ENCODE data around the gene PAK4. TPM values are rescaled to one million over a fixed set of nuclear protein-coding genes. Genes with fewer than 3 reads are reported as not detected.
A peak's percentile ranks its signal among the peaks of the same experiment; 100 is the strongest.

PAK4 gene
- total and polyA plus RNA-seq, 8 donors = 19.4 to 38.4 (median 29.4) TPM

- intact Hi-C loops (cut with DNase I) = loop anchor here in 1 of 3 donors (10.0 kb wide), 1 partner anchor 48 kb away; no protein-coding TSS in a partner anchor
- Histone ChIP-seq H3K9me3 (no peaks in the 10 kb centered on the region), H3K36me3 (no peaks in the 10 kb centered on the region), H3K27ac (peak overlapping the region in 1 of 4 donors; percentile 8), H3K4me3 (no peak overlapping the region), H3K4me1 (peaks cover 13 to 31% (median 16%) of the 10 kb centered on the region in 3 donors), H3K27me3 (no peaks in the 10 kb centered on the region)
- no peak for TF ChIP-seq CTCF (IDR thresholded peaks at IDR 0.05)
- DNase-seq (peak in 2 of 6 donors; percentile 33 to 57), ATAC-seq (no peak), FAIRE-seq (no peak)
- WGBS, 2 donors = 71 to 73% methylated on average over 12 of the region's 12 CpGs
These were observed 10.8 kb downstream of the PAK4 start for GRCh38 chr19:39136225-39136940.

- Histone ChIP-seq H3K36me3 (no peaks in the 10 kb centered on the region), H3K27ac (peak overlapping the region in 1 of 4 donors; percentile 8), H3K4me3 (no peak overlapping the region), H3K4me1 (peaks cover 8 to 31% (median 16%) of the 10 kb centered on the region in 3 donors), H3K27me3 (no peaks in the 10 kb centered on the region), H3K9me3 (no peaks in the 10 kb centered on the region)
- FAIRE-seq (no peak), ATAC-seq (no peak), DNase-seq (peak in 1 of 6 donors; percentile 33)
- no peak for TF ChIP-seq CTCF (IDR thresholded peaks at IDR 0.05)
- intact Hi-C loops (cut with DNase I) = loop anchor here in 1 of 3 donors (10.0 kb wide), 1 partner anchor 48 kb away; no protein-coding TSS in a partner anchor
- 56 to 57% methylated on average over 12 of the region's 12 CpGs for WGBS, 2 donors
These were observed 11.5 kb downstream of the PAK4 start for GRCh38 chr19:39137131-39137530.

GRCh38 chr19:39138221-39139211 is 12.9 kb downstream of the PAK4 start:
- H3K36me3 ChIP-seq = no peaks in the 10 kb centered on the region
- ATAC-seq = peak in 3 of 4 donors; percentile 11 to 30 (median 18)
- intact Hi-C loops (cut with DNase I) = loop anchor here in 1 of 3 donors (10.0 kb wide), 1 partner anchor 46 kb away; no protein-coding TSS in a partner anchor
- peaks cover 5 to 23% (median 8%) of the 10 kb centered on the region in 3 donors for H3K4me1 ChIP-seq
- peak in 2 of 6 donors; percentile 47 to 53 for DNase-seq
- no peak overlapping the region for H3K4me3 ChIP-seq
- H3K27ac ChIP-seq = peak overlapping the region; percentile 10 to 60 (median 26)
- 67 to 68% methylated on average over 20 of the region's 20 CpGs for WGBS, 2 donors
- no peak for TF ChIP-seq CTCF (IDR thresholded peaks at IDR 0.05)
- H3K27me3 ChIP-seq = no peaks in the 10 kb centered on the region
- no peaks in the 10 kb centered on the region for H3K9me3 ChIP-seq
- FAIRE-seq = no peak

- Histone ChIP-seq H3K27ac (peak overlapping the region; percentile 8 to 60 (median 14)), H3K4me1 (peaks cover 9 to 27% (median 9%) of the 10 kb centered on the region in 3 donors), H3K9me3 (no peaks in the 10 kb centered on the region), H3K36me3 (no peaks in the 10 kb centered on the region), H3K4me3 (no peak overlapping the region), H3K27me3 (no peaks in the 10 kb centered on the region)
- no peak for TF ChIP-seq CTCF (IDR thresholded peaks at IDR 0.05)
- intact Hi-C loops (cut with DNase I) = loop anchor here in 1 of 3 donors (10.0 kb wide), 1 partner anchor 45 kb away; no protein-coding TSS in a partner anchor
- WGBS, 2 donors = 72 to 81% methylated on average over 8 of the region's 8 CpGs
- FAIRE-seq = no peak
- peak in 1 of 6 donors; percentile 36 for DNase-seq
- ATAC-seq = peak in 3 of 4 donors; percentile 23 to 37 (median 27)
These were observed 13.8 kb downstream of the PAK4 start for GRCh38 chr19:39139305-39139874.
